HEK293 (cell line): ENCODE data around the gene LEUTX.

Source experiments
- BCL11A ChIP-seq: fragments of 450-650 bp; formaldehyde crosslinking; IDR thresholded peaks from 2 replicates; pipeline ENCODE4 v1.5.1; 2016; ENCODE audit warnings: low read depth, missing biosample characterization, missing genetic modification characterization
- CTCF ChIP-seq: fragments of 450-650 bp; formaldehyde crosslinking; IDR thresholded peaks from 2 replicates; pipeline ENCODE4 v1.5.1; 2016; ENCODE audit warnings: missing biosample characterization, missing genetic modification characterization
- HOXA7 ChIP-seq: sonication (generic); formaldehyde crosslinking; IDR thresholded peaks from 2 replicates; pipeline ENCODE4 v1.8.1; 2022; ENCODE audit warnings: missing genetic modification reagents, borderline replicate concordance
- MYNN ChIP-seq: fragments of 450-650 bp; formaldehyde crosslinking; IDR thresholded peaks from 2 replicates; pipeline ENCODE4 v1.5.1; 2016; ENCODE audit warnings: missing biosample characterization, missing genetic modification characterization, borderline replicate concordance
- PRDM10 ChIP-seq: fragments of 450-650 bp; formaldehyde crosslinking; IDR thresholded peaks from 2 replicates; pipeline ENCODE4 v1.5.1; 2016; ENCODE audit warnings: missing biosample characterization, missing genetic modification characterization
- ZIC2 ChIP-seq: fragments of 450-650 bp; formaldehyde crosslinking; IDR thresholded peaks from 2 replicates; pipeline ENCODE4 v1.5.1; 2016; ENCODE audit warnings: missing biosample characterization, missing genetic modification characterization
- ZNF146 ChIP-seq: fragments of 450-650 bp; formaldehyde crosslinking; IDR thresholded peaks from 2 replicates; pipeline ENCODE4 v1.5.1; 2016; ENCODE audit warnings: missing biosample characterization, missing genetic modification characterization
- ZNF169 ChIP-seq: fragments of 450-650 bp; formaldehyde crosslinking; IDR thresholded peaks from 2 replicates; pipeline ENCODE4 v1.5.1; 2016; ENCODE audit warnings: missing biosample characterization, missing genetic modification characterization
- ZNF23 ChIP-seq: fragments of 450-650 bp; formaldehyde crosslinking; IDR thresholded peaks from 2 replicates; pipeline ENCODE4 v1.5.1; 2016; ENCODE audit warnings: missing biosample characterization, missing genetic modification characterization, borderline replicate concordance
- ZNF274 ChIP-seq, 2 experiments: fragments of 200-500 bp in 1 of 2; fragments of 450-650 bp in 1 of 2; sonication (Bioruptor generic) in 1 of 2; formaldehyde crosslinking in 1 of 2; IDR thresholded peaks; 2 replicates each; pipeline versions ENCODE4 v1.5.1 to v1.6.1; 2014 to 2016; ENCODE audit warnings: borderline replicate concordance in 1 of 2, inconsistent platforms in 1 of 2, low read length in 1 of 2, missing biosample characterization in 1 of 2, missing genetic modification characterization in 1 of 2
- ZNF549 ChIP-seq: fragments of 450-650 bp; IDR thresholded peaks from 2 replicates; pipeline ENCODE4 v1.5.1; 2018; ENCODE audit warnings: missing biosample characterization, missing genetic modification characterization, mild to moderate bottlenecking, inconsistent platforms, moderate library complexity
- TF ChIP-seq, protein P1 (sequence below): fragments of 450-650 bp; formaldehyde crosslinking; IDR thresholded peaks from 2 replicates; pipeline ENCODE4 v1.5.1; 2016; ENCODE audit warnings: missing biosample characterization, missing genetic modification characterization

- TF ChIP-seq CTCF (tag by site-specific recombination) (no peak), PRDM10 (tag by site-specific recombination) (no peak), MYNN (tag by site-specific recombination) (no peak), ZNF23 (no peak), ZNF549 (tag by site-specific recombination) (no peak), BCL11A (tag by site-specific recombination) (no peak), ZNF274 (IDR thresholded peaks at IDR 0.05; ENCODE audit: low read length) (no peak), ZNF274 (tag by site-specific recombination; IDR thresholded peaks at IDR 0.05; ENCODE audit: borderline replicate concordance) (no peak), ZNF146 (tag by site-specific recombination) (no peak), ZNF169 (tag by site-specific recombination) (no peak), HOXA7 (CRISPR knock-in tag) (no peak), ZIC2 (tag by site-specific recombination) (no peak)
- TF ChIP-seq, protein P1, sequence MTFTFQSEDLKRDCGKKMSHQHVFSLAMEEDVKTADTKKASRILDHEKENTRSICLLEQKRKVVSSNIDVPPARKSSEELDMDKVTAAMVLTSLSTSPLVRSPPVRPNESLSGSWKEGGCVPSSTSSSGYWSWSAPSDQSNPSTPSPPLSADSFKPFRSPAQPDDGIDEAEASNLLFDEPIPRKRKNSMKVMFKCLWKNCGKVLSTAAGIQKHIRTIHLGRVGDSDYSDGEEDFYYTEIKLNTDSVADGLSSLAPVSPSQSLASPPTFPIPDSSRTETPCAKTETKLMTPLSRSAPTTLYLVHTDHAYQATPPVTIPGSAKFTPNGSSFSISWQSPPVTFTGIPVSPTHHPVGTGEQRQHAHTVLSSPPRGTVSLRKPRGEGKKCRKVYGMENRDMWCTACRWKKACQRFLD (tag by site-specific recombination), result no peak
Observed at GRCh38 chr19:39778763-39779162, at the start of gene LEUTX.
